HG02973 (cell line): ENCODE data around the gene SLIT1.

Experiments
- ATAC-seq: cut with Tn5 transposase; IDR thresholded peaks from one replicate; pipeline ENCODE4 v1.9.1; 2021; ENCODE audit warnings: moderate library complexity; ENCODE audit not compliant: unreplicated experiment

SLIT1 gene

GRCh38 chr10:97203220-97203619 is 17.5 kb upstream of the SLIT1 start:
- ATAC-seq, result no peak

- no peak for ATAC-seq
Measured at GRCh38 chr10:97200616-97201015, 14.9 kb upstream of the SLIT1 start.

- ATAC-seq, result no peak
Measured at GRCh38 chr10:97199152-97199551, 13.4 kb upstream of the SLIT1 start.

- no peak for ATAC-seq
Measured at GRCh38 chr10:97197030-97197500, 11.3 kb upstream of the SLIT1 start.

GRCh38 chr10:97196223-97197029 is 10.7 kb upstream of the SLIT1 start:
- no peak for ATAC-seq

- ATAC-seq, result no peak
Measured at GRCh38 chr10:97195706-97196222, 10.0 kb upstream of the SLIT1 start.

GRCh38 chr10:97192952-97193435 is 7.2 kb upstream of the SLIT1 start:
- ATAC-seq, result no peak

GRCh38 chr10:97190450-97190849 is 4.7 kb upstream of the SLIT1 start:
- ATAC-seq, result no peak

- ATAC-seq, result no peak
Measured at GRCh38 chr10:97188261-97188711, 2.5 kb upstream of the SLIT1 start.

GRCh38 chr10:97186911-97187310 is 1.2 kb upstream of the SLIT1 start:
- ATAC-seq, result no peak

- ATAC-seq, result no peak
Measured at GRCh38 chr10:97184971-97185325, 811 bp downstream of the SLIT1 start.

GRCh38 chr10:97183314-97183713 is 2.4 kb downstream of the SLIT1 start:
- no peak for ATAC-seq

- ATAC-seq, result no peak
Measured at GRCh38 chr10:97182288-97182990, 3.3 kb downstream of the SLIT1 start.

- ATAC-seq, result no peak
Measured at GRCh38 chr10:97180986-97181385, 4.8 kb downstream of the SLIT1 start.

GRCh38 chr10:97180363-97180755 is 5.4 kb downstream of the SLIT1 start:
- no peak for ATAC-seq

- ATAC-seq, result no peak
Measured at GRCh38 chr10:97179731-97180362, 5.9 kb downstream of the SLIT1 start.

- ATAC-seq, result no peak
Measured at GRCh38 chr10:97179311-97179710, 6.4 kb downstream of the SLIT1 start.

- ATAC-seq, result no peak
Measured at GRCh38 chr10:97178074-97178473, 7.7 kb downstream of the SLIT1 start.

GRCh38 chr10:97176226-97176625 is 9.5 kb downstream of the SLIT1 start:
- no peak for ATAC-seq

- ATAC-seq, result no peak
Measured at GRCh38 chr10:97175586-97175985, 10.2 kb downstream of the SLIT1 start.

- ATAC-seq, result no peak
Measured at GRCh38 chr10:97174941-97175340, 10.8 kb downstream of the SLIT1 start.
